C4-2B (cell line): ENCODE measurements around the gene SLC23A2.

ENCODE experiments used
- H3K27ac ChIP-seq: fragments of 450-650 bp; 2 replicates; pipeline ENCODE4 v1.5.1; 2017
- CTCF ChIP-seq: fragments of 450-650 bp; conservative IDR thresholded peaks from 2 replicates; pipeline ENCODE4 v1.5.1; 2017; ENCODE audit warnings: mild to moderate bottlenecking
- ZFX ChIP-seq: fragments of 450-650 bp; IDR thresholded peaks from 2 replicates; pipeline ENCODE4 v1.6.1; 2017

Gene SLC23A2

GRCh38 chr20:4813863-4814695 is 187.2 kb downstream of the SLC23A2 start:
- TF ChIP-seq ZFX, result no peak
- no peak overlapping the region for H3K27ac ChIP-seq

- no peak overlapping the region for H3K27ac ChIP-seq
- TF ChIP-seq CTCF (no peak), ZFX (no peak)
Observed at GRCh38 chr20:4813076-4813862, 188.0 kb downstream of the SLC23A2 start.

- no peak overlapping the region for H3K27ac ChIP-seq
Observed at GRCh38 chr20:4812641-4813075, 188.7 kb downstream of the SLC23A2 start.

GRCh38 chr20:4812216-4812615 is 189.1 kb downstream of the SLC23A2 start:
- TF ChIP-seq CTCF (no peak), ZFX (no peak)
- no peak overlapping the region for H3K27ac ChIP-seq

More at GRCh38 chr20:4812641-4813075, 188.7 kb downstream of the SLC23A2 start:
- no peak for TF ChIP-seq CTCF
- no peak for TF ChIP-seq ZFX

GRCh38 chr20:4811661-4812181 is 189.6 kb downstream of the SLC23A2 start:
- no peak overlapping the region for H3K27ac ChIP-seq
- no peak for TF ChIP-seq CTCF
- TF ChIP-seq ZFX, result no peak

GRCh38 chr20:4811257-4811656 is 190.1 kb downstream of the SLC23A2 start:
- TF ChIP-seq CTCF, result no peak
- no peak for TF ChIP-seq ZFX
- no peak overlapping the region for H3K27ac ChIP-seq

- TF ChIP-seq CTCF (no peak), ZFX (no peak)
- no peak overlapping the region for H3K27ac ChIP-seq
Observed at GRCh38 chr20:4810426-4811019, 190.8 kb downstream of the SLC23A2 start.
